GM21737 (cell line): Measurements from ENCODE around the gene VWA8.
"Not testable (repeated sequence)": the region's sequence is repeated elsewhere in the genome, so short reads cannot be mapped to it uniquely, and the experiment has no call there.

Source experiments
- ATAC-seq: cut with Tn5 transposase; IDR thresholded peaks from one replicate; pipeline ENCODE4 v1.9.1; 2021; ENCODE audit warnings: mild to moderate bottlenecking, moderate library complexity; ENCODE audit not compliant: unreplicated experiment

VWA8 gene

GRCh38 chr13:41751734-41752445, 209.0 kb downstream of the VWA8 start:
- ATAC-seq: no peak

- no peak for ATAC-seq
These were observed 209.6 kb downstream of the VWA8 start for GRCh38 chr13:41751277-41751676.

- ATAC-seq: no peak
These were observed 214.7 kb downstream of the VWA8 start for GRCh38 chr13:41746259-41746658.

- not testable (repeated sequence) for ATAC-seq
These were observed 215.4 kb downstream of the VWA8 start for GRCh38 chr13:41745496-41745895.

GRCh38 chr13:41742917-41743552, 217.9 kb downstream of the VWA8 start:
- ATAC-seq: no peak

GRCh38 chr13:41740479-41740878, 220.4 kb downstream of the VWA8 start:
- ATAC-seq: no peak

- ATAC-seq: no peak
These were observed 238.0 kb downstream of the VWA8 start for GRCh38 chr13:41722684-41723535.

GRCh38 chr13:41720839-41721561, 239.9 kb downstream of the VWA8 start:
- no peak for ATAC-seq

GRCh38 chr13:41716236-41716635, 244.7 kb downstream of the VWA8 start:
- no peak for ATAC-seq

- no peak for ATAC-seq
These were observed 247.5 kb downstream of the VWA8 start for GRCh38 chr13:41713405-41713804.

- ATAC-seq: no peak
These were observed 250.1 kb downstream of the VWA8 start for GRCh38 chr13:41710771-41711170.

- no peak for ATAC-seq
These were observed 251.4 kb downstream of the VWA8 start for GRCh38 chr13:41709511-41709910.

- ATAC-seq: no peak
These were observed 252.2 kb downstream of the VWA8 start for GRCh38 chr13:41708713-41709112.

- no peak for ATAC-seq
These were observed 253.6 kb downstream of the VWA8 start for GRCh38 chr13:41707194-41707821.

- no peak for ATAC-seq
These were observed 254.8 kb downstream of the VWA8 start for GRCh38 chr13:41706152-41706551.

- no peak for ATAC-seq
These were observed 258.4 kb downstream of the VWA8 start for GRCh38 chr13:41702540-41702939.

GRCh38 chr13:41701676-41702075, 259.2 kb downstream of the VWA8 start:
- no peak for ATAC-seq

- no peak for ATAC-seq
These were observed 260.1 kb downstream of the VWA8 start for GRCh38 chr13:41700790-41701310.

- no peak for ATAC-seq
These were observed 261.1 kb downstream of the VWA8 start for GRCh38 chr13:41699759-41700158.

GRCh38 chr13:41697578-41697977, 263.3 kb downstream of the VWA8 start:
- no peak for ATAC-seq
